NCI-H2227 (cell line): ENCODE measurements around the gene VPS11.
A peak's percentile ranks its signal among the peaks of the same experiment; 100 is the strongest.
"Not testable (repeated sequence)": the region's sequence is repeated elsewhere in the genome, so short reads cannot be mapped to it uniquely, and the experiment has no call there.

Experiments
- DNase-seq: peaks from one replicate; lab custom pipeline; 2025; ENCODE audit not compliant: unreplicated experiment; lab: John Stamatoyannopoulos, UW

VPS11 gene

GRCh38 chr11:119101759-119102423 is 34.3 kb downstream of the VPS11 start, which contains the start of gene DPAGT1:
DPAGT1 (minus strand) TSS chr11:119101853; CDS start chr11:119101655, 198 bp downstream.
- peak; percentile 94 for DNase-seq

- DNase-seq: not testable (repeated sequence)
Observed at GRCh38 chr11:119103161-119103664, 35.6 kb downstream of the VPS11 start.

- DNase-seq: peak; percentile 89
Observed at GRCh38 chr11:119103793-119104192, 36.2 kb downstream of the VPS11 start.

- peak; percentile 88 for DNase-seq
Observed at GRCh38 chr11:119106564-119107537, 39.2 kb downstream of the VPS11 start, which contains the start of gene C2CD2L. C2CD2L (plus strand) TSS chr11:119107344; CDS start chr11:119107742, 398 bp downstream.

- DNase-seq: no peak
Observed at GRCh38 chr11:119107538-119108145, 40.0 kb downstream of the VPS11 start.

- DNase-seq: no peak
Observed at GRCh38 chr11:119108146-119108856, 40.7 kb downstream of the VPS11 start.

GRCh38 chr11:119108857-119109221 is 41.2 kb downstream of the VPS11 start:
- DNase-seq: no peak

GRCh38 chr11:119109843-119110242 is 42.2 kb downstream of the VPS11 start:
- no peak for DNase-seq

GRCh38 chr11:119110439-119110838 is 42.8 kb downstream of the VPS11 start:
- no peak for DNase-seq

- DNase-seq: no peak
Observed at GRCh38 chr11:119111361-119111925, 43.8 kb downstream of the VPS11 start.

GRCh38 chr11:119112314-119113020 is 44.8 kb downstream of the VPS11 start:
- DNase-seq: no peak

GRCh38 chr11:119113716-119114115 is 46.1 kb downstream of the VPS11 start:
- DNase-seq: no peak

GRCh38 chr11:119114351-119114750 is 46.7 kb downstream of the VPS11 start:
- no peak for DNase-seq

GRCh38 chr11:119115484-119116234 is 48.0 kb downstream of the VPS11 start:
- DNase-seq: no peak

- no peak for DNase-seq
Observed at GRCh38 chr11:119116235-119116594, 48.6 kb downstream of the VPS11 start.

GRCh38 chr11:119116601-119117000 is 49.0 kb downstream of the VPS11 start:
- DNase-seq: no peak

- DNase-seq: no peak
Observed at GRCh38 chr11:119117004-119117706, 49.5 kb downstream of the VPS11 start.

GRCh38 chr11:119118227-119118626 is 50.6 kb downstream of the VPS11 start:
- no peak for DNase-seq
